ENCODE data around the gene PCLO.

DNA sequence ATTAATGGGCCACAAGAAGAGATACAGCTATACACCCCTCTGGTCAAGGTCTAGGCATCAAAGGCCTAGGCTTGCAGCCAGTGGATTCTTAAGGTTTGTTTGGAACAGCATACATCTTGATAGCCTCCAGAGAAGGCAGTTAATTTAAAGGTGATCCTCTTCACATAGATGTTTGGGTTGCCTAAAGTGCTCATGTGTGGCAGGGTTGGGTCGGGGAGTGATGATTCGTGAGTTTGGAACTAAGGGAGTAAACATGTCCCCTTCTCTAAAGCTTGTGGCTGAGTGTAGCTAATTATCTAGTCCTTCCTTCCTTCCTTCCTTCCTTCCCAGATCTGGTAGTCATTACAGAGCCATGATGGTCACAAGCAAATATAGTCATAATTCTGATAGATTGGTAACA is 12.4 kb downstream of the PCLO start:
- TF ChIP-seq POLR2A (IDR thresholded peaks at IDR 0.05): no peak
- TF ChIP-seq, protein P1, sequence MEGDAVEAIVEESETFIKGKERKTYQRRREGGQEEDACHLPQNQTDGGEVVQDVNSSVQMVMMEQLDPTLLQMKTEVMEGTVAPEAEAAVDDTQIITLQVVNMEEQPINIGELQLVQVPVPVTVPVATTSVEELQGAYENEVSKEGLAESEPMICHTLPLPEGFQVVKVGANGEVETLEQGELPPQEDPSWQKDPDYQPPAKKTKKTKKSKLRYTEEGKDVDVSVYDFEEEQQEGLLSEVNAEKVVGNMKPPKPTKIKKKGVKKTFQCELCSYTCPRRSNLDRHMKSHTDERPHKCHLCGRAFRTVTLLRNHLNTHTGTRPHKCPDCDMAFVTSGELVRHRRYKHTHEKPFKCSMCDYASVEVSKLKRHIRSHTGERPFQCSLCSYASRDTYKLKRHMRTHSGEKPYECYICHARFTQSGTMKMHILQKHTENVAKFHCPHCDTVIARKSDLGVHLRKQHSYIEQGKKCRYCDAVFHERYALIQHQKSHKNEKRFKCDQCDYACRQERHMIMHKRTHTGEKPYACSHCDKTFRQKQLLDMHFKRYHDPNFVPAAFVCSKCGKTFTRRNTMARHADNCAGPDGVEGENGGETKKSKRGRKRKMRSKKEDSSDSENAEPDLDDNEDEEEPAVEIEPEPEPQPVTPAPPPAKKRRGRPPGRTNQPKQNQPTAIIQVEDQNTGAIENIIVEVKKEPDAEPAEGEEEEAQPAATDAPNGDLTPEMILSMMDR (IDR thresholded peaks at IDR 0.05): no peak
